Stimulated activated CD4-positive, alpha-beta T cell treated with anti-CD3 and anti-CD28 coated beads, Interleukin-15, amount 100 ng/mL, for 48 hours (primary cell): ENCODE results near the gene ADCY5.

Experiments used
- DNase-seq, 2 donors: peaks; one replicate each; pipeline ENCODE4 v3.0.0-alpha.2; 2020; ENCODE audit warnings: low read depth in 2 of 2

Gene ADCY5

GRCh38 chr3:123326531-123326930 is 122.4 kb downstream of the ADCY5 start:
- DNase-seq, result no peak

- DNase-seq, result no peak
Measured at GRCh38 chr3:123325766-123326256, 123.1 kb downstream of the ADCY5 start.

- no peak for DNase-seq
Measured at GRCh38 chr3:123324880-123325765, 123.8 kb downstream of the ADCY5 start.

GRCh38 chr3:123323781-123324180 is 125.1 kb downstream of the ADCY5 start:
- no peak for DNase-seq

- DNase-seq, result no peak
Measured at GRCh38 chr3:123322866-123323265, 126.0 kb downstream of the ADCY5 start.

GRCh38 chr3:123321806-123322205 is 127.1 kb downstream of the ADCY5 start:
- DNase-seq, result no peak

GRCh38 chr3:123320221-123320620 is 128.7 kb downstream of the ADCY5 start:
- no peak for DNase-seq

GRCh38 chr3:123319760-123320159 is 129.1 kb downstream of the ADCY5 start:
- no peak for DNase-seq

GRCh38 chr3:123318374-123318773 is 130.5 kb downstream of the ADCY5 start:
- no peak for DNase-seq

GRCh38 chr3:123317716-123318115 is 131.2 kb downstream of the ADCY5 start:
- no peak for DNase-seq

- DNase-seq, result no peak
Measured at GRCh38 chr3:123315271-123315595, 133.7 kb downstream of the ADCY5 start.

GRCh38 chr3:123314359-123315270 is 134.3 kb downstream of the ADCY5 start:
- DNase-seq, result no peak

GRCh38 chr3:123313889-123314288 is 135.0 kb downstream of the ADCY5 start:
- no peak for DNase-seq

GRCh38 chr3:123312331-123313265 is 136.3 kb downstream of the ADCY5 start:
- DNase-seq, result no peak

GRCh38 chr3:123311201-123311600 is 137.7 kb downstream of the ADCY5 start:
- no peak for DNase-seq

- DNase-seq, result no peak
Measured at GRCh38 chr3:123310741-123311140, 138.1 kb downstream of the ADCY5 start.

- no peak for DNase-seq
Measured at GRCh38 chr3:123310186-123310585, 138.7 kb downstream of the ADCY5 start.

- DNase-seq, result no peak
Measured at GRCh38 chr3:123307064-123307463, 141.8 kb downstream of the ADCY5 start.

- DNase-seq, result no peak
Measured at GRCh38 chr3:123305192-123305591, 143.7 kb downstream of the ADCY5 start.

- no peak for DNase-seq
Measured at GRCh38 chr3:123303976-123304560, 144.8 kb downstream of the ADCY5 start.

GRCh38 chr3:123302961-123303360 is 145.9 kb downstream of the ADCY5 start:
- no peak for DNase-seq
